GM18508 (cell line): ENCODE results near the gene CSF1.

Experiments
- ATAC-seq: cut with Tn5 transposase; IDR thresholded peaks from one replicate; pipeline ENCODE4 v1.9.1; 2021; ENCODE audit warnings: moderate number of reproducible peaks; ENCODE audit not compliant: insufficient read depth, unreplicated experiment

CSF1 gene

GRCh38 chr1:109974191-109974590 lies 63.5 kb downstream of the CSF1 start:
- ATAC-seq: no peak

GRCh38 chr1:109975718-109976117 lies 65.1 kb downstream of the CSF1 start:
- no peak for ATAC-seq

DNA sequence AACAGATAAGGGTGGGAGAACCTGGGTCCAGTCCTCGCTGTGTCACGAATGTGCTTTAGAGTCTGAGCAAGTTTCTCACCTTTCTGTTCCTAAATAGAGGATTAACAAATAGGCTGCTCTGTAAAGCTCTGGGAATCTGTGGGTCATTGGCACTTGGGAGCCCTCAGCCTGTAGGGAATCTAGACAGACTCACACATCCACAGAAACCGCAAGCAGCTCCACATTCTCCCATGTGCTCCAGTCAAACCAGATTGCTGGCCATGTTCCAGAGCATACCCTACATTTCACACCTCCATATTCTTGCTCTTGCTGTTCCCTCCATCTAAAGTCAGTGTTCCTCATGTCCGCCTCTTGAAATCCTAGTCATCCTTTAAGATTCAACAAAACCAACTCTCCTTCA lies 66.1 kb downstream of the CSF1 start:
- ATAC-seq: no peak

DNA sequence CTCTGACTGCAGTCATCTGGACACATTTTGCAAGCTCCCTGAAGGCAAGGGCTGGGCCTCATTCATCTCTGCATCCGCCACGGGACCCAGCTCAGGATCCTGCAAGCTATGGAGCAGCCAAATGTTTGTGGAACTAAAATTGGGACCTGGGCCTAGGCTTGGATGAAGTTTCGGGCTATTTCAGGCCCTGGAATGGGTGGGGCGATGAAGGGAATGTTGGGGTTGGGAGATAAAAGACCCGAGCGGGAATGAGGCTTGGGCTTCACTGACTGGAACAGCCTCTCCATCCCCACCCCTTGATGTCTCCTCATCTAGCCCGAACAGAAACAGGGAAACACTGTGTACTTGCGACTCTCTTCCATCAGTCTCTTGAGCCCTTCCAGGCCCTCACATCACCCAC lies 66.6 kb downstream of the CSF1 start:
- no peak for ATAC-seq

GRCh38 chr1:109977657-109978378 lies 67.2 kb downstream of the CSF1 start:
- no peak for ATAC-seq

- ATAC-seq: no peak
Observed at GRCh38 chr1:109978761-109979488, 68.3 kb downstream of the CSF1 start.

DNA sequence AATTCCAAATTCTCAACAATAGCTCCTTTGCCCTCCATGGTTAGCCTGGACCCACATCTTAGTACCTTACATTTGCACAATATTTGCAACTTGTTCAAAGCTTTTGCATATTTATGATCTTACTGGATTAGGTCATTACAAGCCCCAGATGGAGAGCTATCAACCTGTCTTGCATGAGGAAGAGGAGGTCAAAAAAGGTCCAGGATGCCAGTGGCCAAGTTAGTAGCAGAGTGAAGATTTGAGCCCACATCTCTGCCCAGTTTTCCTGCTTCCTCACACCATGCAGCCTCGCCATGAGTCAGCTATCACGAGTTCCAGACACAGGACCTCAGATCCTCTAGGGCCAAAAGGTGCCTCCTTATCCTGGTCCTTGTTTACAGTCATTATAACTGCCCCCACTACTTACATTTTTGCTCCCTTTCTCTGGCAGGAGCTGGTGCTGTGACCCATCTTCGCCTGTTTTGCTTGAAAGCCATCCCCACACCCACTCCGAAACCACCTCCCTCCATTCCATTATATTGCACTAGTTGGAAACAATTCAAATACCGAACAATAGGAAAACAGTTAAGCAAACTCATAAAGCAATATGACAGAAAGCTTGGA lies 68.9 kb downstream of the CSF1 start:
- no peak for ATAC-seq
